GM13976 (cell line): ENCODE measurements around the gene EXPH5.

ENCODE experiments used
- DNase-seq: peaks from one replicate; pipeline ENCODE4 v3.0.0; 2012; ENCODE audit warnings: low spot score
- in situ Hi-C: fragments of 300-500 bp; cut with MboI; formaldehyde crosslinking; loops from one replicate; pipeline ENCODE4 v1.12.0; 2022; ENCODE audit warnings: low sequenced_read_pairs, mixed read lengths, inconsistent platforms; ENCODE audit not compliant: unreplicated experiment
- TF ChIP-seq, protein P1 (sequence below): IDR thresholded peaks from 2 replicates; pipeline ENCODE4 v1.5.1; 2012; ENCODE audit warnings: borderline replicate concordance, mild to moderate bottlenecking; ENCODE audit not compliant: insufficient read depth; ENCODE audit errors: extremely low read depth, missing control alignments, control extremely low read depth

The EXPH5 gene

DNA sequence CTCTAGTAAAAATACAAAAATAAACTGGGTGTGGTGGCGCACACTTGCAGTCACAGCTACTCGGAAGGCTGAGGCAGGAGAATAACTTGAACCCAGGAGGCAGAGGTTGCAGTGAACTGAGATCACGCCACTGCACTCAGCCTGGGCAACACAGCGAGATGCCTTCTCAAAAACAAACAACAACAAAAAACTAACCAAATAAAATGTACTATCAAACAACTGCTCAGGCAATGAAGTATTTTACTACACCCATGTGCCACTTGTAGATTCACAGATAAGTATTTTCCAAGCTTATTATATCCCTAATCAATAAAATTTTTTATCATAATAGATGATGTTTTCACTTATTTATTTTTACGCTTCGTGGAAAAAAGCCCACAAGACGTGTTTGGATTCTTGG, 127.2 kb downstream of the EXPH5 start:
- in situ Hi-C loops = no loop called here
- TF ChIP-seq, protein P1, sequence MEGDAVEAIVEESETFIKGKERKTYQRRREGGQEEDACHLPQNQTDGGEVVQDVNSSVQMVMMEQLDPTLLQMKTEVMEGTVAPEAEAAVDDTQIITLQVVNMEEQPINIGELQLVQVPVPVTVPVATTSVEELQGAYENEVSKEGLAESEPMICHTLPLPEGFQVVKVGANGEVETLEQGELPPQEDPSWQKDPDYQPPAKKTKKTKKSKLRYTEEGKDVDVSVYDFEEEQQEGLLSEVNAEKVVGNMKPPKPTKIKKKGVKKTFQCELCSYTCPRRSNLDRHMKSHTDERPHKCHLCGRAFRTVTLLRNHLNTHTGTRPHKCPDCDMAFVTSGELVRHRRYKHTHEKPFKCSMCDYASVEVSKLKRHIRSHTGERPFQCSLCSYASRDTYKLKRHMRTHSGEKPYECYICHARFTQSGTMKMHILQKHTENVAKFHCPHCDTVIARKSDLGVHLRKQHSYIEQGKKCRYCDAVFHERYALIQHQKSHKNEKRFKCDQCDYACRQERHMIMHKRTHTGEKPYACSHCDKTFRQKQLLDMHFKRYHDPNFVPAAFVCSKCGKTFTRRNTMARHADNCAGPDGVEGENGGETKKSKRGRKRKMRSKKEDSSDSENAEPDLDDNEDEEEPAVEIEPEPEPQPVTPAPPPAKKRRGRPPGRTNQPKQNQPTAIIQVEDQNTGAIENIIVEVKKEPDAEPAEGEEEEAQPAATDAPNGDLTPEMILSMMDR = no peak
- DNase-seq = no peak
